GM23248 (cell line): ENCODE measurements around the gene ERBB4. TPM values are rescaled to one million over a fixed set of nuclear protein-coding genes. Genes with fewer than 3 reads are reported as not detected.

Source experiments
- DNase-seq: peaks from one replicate; pipeline ENCODE4 v3.0.0-alpha.2; 2015
- H2AFZ ChIP-seq: fragments of 200-600 bp; sonication (generic); 2 replicates; pipeline ENCODE4 v1.6.1; 2016; ENCODE audit warnings: antibody characterized with exemption
- H3F3A ChIP-seq: fragments of 200-600 bp; sonication (generic); 2 replicates; pipeline ENCODE4 v1.6.1; 2016; ENCODE audit warnings: mild to moderate bottlenecking, antibody characterized with exemption, mixed run types; ENCODE audit not compliant: insufficient read depth
- H3K27ac ChIP-seq: fragments of 200-600 bp; sonication (generic); 2 replicates; pipeline ENCODE4 v1.5.1; 2016; ENCODE audit warnings: mild to moderate bottlenecking
- H3K27me3 ChIP-seq: fragments of 200-600 bp; sonication (generic); replicated peaks from 2 replicates; pipeline ENCODE4 v1.6.1; 2016; ENCODE audit warnings: mild to moderate bottlenecking; ENCODE audit not compliant: insufficient read depth
- H3K36me3 ChIP-seq: fragments of 200-600 bp; sonication (generic); 2 replicates; pipeline ENCODE4 v1.6.1; 2016; ENCODE audit warnings: low read depth, mild to moderate bottlenecking
- H3K4me1 ChIP-seq: fragments of 200-600 bp; sonication (generic); 2 replicates; pipeline ENCODE4 v1.6.1; 2016; ENCODE audit warnings: mild to moderate bottlenecking; ENCODE audit not compliant: insufficient read depth
- H3K4me2 ChIP-seq: fragments of 200-600 bp; sonication (generic); one replicate; pipeline ENCODE4 v1.6.1; 2016; ENCODE audit warnings: mild to moderate bottlenecking; ENCODE audit not compliant: unreplicated experiment
- H3K4me3 ChIP-seq: fragments of 200-600 bp; sonication (generic); 2 replicates; pipeline ENCODE4 v1.5.1; 2016; ENCODE audit warnings: mild to moderate bottlenecking
- H3K79me2 ChIP-seq: fragments of 200-600 bp; sonication (generic); 2 replicates; pipeline ENCODE4 v1.6.1; 2016; ENCODE audit warnings: mild to moderate bottlenecking; ENCODE audit not compliant: insufficient read depth
- H3K9ac ChIP-seq: fragments of 200-600 bp; sonication (generic); 2 replicates; pipeline ENCODE4 v1.6.1; 2016; ENCODE audit warnings: mild to moderate bottlenecking
- H3K9me2 ChIP-seq: fragments of 200-600 bp; sonication (generic); 2 replicates; pipeline ENCODE4 v1.6.1; 2016; ENCODE audit warnings: mixed run types, mild to moderate bottlenecking, moderate library complexity; ENCODE audit not compliant: insufficient read depth
- H3K9me3 ChIP-seq: fragments of 200-600 bp; sonication (generic); one replicate; pipeline ENCODE4 v1.6.1; 2017; ENCODE audit warnings: low read depth
- H4K20me1 ChIP-seq: fragments of 200-600 bp; sonication (generic); 2 replicates; pipeline ENCODE4 v1.6.0; 2016; ENCODE audit not compliant: insufficient read depth
- EZH2 ChIP-seq: fragments of 200-600 bp; sonication (generic); IDR thresholded peaks from 2 replicates; pipeline ENCODE4 v1.6.1; 2018; ENCODE audit warnings: antibody characterized with exemption, mild to moderate bottlenecking; ENCODE audit not compliant: insufficient read depth, poor library complexity, severe bottlenecking
- EZH2phosphoT487 ChIP-seq: fragments of 200-600 bp; sonication (generic); IDR thresholded peaks from 2 replicates; pipeline ENCODE4 v1.6.1; 2018; ENCODE audit warnings: antibody characterized with exemption, moderate library complexity, mild to moderate bottlenecking, low read depth; ENCODE audit not compliant: insufficient read depth
- WGBS, 2 experiments: methylation state at CpG; one replicate each; pipeline ENCODE4 v1.1.6; 2015 to 2017; ENCODE audit warnings: low lambda C conversion rate in 2 of 2, low coverage in 1 of 2; ENCODE audit errors: missing lambda C conversion rate in 2 of 2; 5-methylcytosine and 5-hydroxymethylcytosine counted together
- in situ Hi-C: fragments of 300-500 bp; cut with MboI; formaldehyde crosslinking; loops from 2 replicates; pipeline ENCODE4 v1.15.0; 2020
- polyA plus RNA-seq: library from polyadenylated mRNA; unstranded; fragments of >200 nt; fragmentation: Nextera tagmentation; extraction: Ambion mirVana; gene quantifications from 2 replicates; pipeline ENCODE4 v1.2.1, GENCODE V29; 2016
- total RNA-seq: library from RNA; depleted of rRNA; stranded (reverse); fragments of >200 nt; shearing (Covaris generic); gene quantifications from 2 replicates; pipeline ENCODE4 v1.2.3, GENCODE V29; 2014

ERBB4 gene
- total and polyA plus RNA-seq, 2 experiments from 2014 or later, result not detected

DNA sequence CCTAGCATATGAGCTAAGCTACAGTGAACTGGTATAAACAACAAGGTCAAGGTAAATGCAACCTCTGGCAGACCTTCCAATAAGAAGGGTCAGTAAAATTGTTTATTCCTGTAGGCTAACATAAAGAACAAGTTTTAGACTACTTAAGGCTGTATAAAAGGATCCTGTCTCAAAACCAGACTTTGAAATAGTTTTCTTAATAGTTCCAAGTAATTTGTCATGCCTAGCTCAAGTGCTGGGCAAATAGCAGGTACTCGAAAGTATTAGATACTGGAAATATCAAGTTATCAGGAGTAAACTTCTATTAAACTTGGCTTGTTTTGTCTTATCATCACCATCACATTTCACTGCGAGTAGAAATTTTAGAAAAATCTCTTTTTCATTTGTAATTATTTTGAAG, 1087.0 kb downstream of the ERBB4 start:
- no peak overlapping the region for H3K9ac ChIP-seq
- H3F3A ChIP-seq, result no peaks in the 10 kb centered on the region
- no peaks in the 10 kb centered on the region for H3K79me2 ChIP-seq
- H3K27ac ChIP-seq, result no peak overlapping the region
- in situ Hi-C loops, result no loop called here
- no peaks in the 10 kb centered on the region for H4K20me1 ChIP-seq
- no peaks in the 10 kb centered on the region for H3K36me3 ChIP-seq
- no peak overlapping the region for H3K4me3 ChIP-seq
- H3K4me2 ChIP-seq, result no peak overlapping the region
- TF ChIP-seq EZH2phosphoT487, result no peak
- TF ChIP-seq EZH2, result no peak
- H3K9me3 ChIP-seq, result no peaks in the 10 kb centered on the region
- no peaks in the 10 kb centered on the region for H3K4me1 ChIP-seq
- 41 to 48% methylated on average over 2 of the region's 2 CpGs for WGBS, 2 experiments
- H3K27me3 ChIP-seq, result no peaks in the 10 kb centered on the region
- no peak for DNase-seq
- no peak overlapping the region for H2AFZ ChIP-seq
- no peaks in the 10 kb centered on the region for H3K9me2 ChIP-seq

DNA sequence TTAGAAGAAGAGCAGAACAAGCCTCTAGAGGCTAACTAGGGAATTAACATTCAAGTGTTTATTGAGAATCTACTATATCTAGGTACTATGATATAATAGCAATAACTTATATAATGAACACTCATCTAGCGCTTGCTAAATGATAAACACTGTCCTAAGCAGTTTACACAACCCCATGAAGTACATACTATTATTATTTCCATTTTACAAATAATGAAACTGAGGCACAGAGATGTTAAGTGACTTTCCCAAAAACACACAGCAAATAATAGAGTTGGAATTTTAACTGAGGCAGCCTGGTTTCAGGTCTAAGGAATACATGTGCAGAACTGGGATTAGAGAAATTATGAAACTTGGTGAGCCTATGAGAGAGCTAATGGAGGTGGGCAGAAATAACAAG, 1088.8 kb downstream of the ERBB4 start:
- in situ Hi-C loops, result no loop called here
- 46 to 49% methylated on average over 1 of the region's 1 CpG for WGBS, 2 experiments

DNA sequence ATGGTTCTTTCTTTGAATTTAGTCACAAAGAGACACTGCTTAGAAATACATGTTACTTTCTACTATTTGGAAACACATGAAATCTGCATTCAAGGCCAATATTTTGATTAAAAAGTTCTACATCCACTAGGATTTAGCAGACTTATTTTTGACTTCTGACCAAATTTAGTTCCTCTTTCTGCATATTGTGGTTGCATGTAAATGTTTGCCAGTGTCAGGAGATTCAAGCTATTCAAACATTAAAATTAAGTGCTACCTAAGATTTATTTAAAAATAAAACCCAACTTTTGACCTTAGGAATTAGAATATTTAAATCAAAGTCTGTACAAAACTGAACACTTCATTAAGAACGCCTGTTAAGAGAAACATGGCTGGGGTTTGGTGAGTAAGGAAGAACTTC, 1091.1 kb downstream of the ERBB4 start:
- no peak for DNase-seq
- H3K4me1 ChIP-seq, result no peaks in the 10 kb centered on the region
- H3K9me3 ChIP-seq, result no peaks in the 10 kb centered on the region
- H3K4me3 ChIP-seq, result no peak overlapping the region
- H3K9ac ChIP-seq, result no peak overlapping the region
- H3K9me2 ChIP-seq, result no peaks in the 10 kb centered on the region
- WGBS, 2 experiments, result 0 to 2% methylated on average over 1 of the region's 1 CpG
- no peak overlapping the region for H3K4me2 ChIP-seq
- H3K36me3 ChIP-seq, result no peaks in the 10 kb centered on the region
- no peaks in the 10 kb centered on the region for H3K79me2 ChIP-seq
- H2AFZ ChIP-seq, result no peak overlapping the region
- H3K27ac ChIP-seq, result no peak overlapping the region
- in situ Hi-C loops, result no loop called here
- H3K27me3 ChIP-seq, result no peaks in the 10 kb centered on the region
- TF ChIP-seq EZH2 (no peak), EZH2phosphoT487 (no peak)
- no peaks in the 10 kb centered on the region for H4K20me1 ChIP-seq
- no peaks in the 10 kb centered on the region for H3F3A ChIP-seq

More for the DNA sequence above, 1088.8 kb downstream of the ERBB4 start:
- no peak overlapping the region for H3K27ac ChIP-seq
- TF ChIP-seq EZH2 (no peak), EZH2phosphoT487 (no peak)
- no peaks in the 10 kb centered on the region for H3K4me1 ChIP-seq
- no peak overlapping the region for H3K4me3 ChIP-seq
- no peaks in the 10 kb centered on the region for H3K9me3 ChIP-seq
- H2AFZ ChIP-seq, result no peak overlapping the region
- H3K79me2 ChIP-seq, result no peaks in the 10 kb centered on the region
- no peak overlapping the region for H3K4me2 ChIP-seq
- no peaks in the 10 kb centered on the region for H3K36me3 ChIP-seq
- no peaks in the 10 kb centered on the region for H3K27me3 ChIP-seq
- H4K20me1 ChIP-seq, result no peaks in the 10 kb centered on the region
- H3K9ac ChIP-seq, result no peak overlapping the region
- DNase-seq, result no peak
- H3K9me2 ChIP-seq, result no peaks in the 10 kb centered on the region
- no peaks in the 10 kb centered on the region for H3F3A ChIP-seq

DNA sequence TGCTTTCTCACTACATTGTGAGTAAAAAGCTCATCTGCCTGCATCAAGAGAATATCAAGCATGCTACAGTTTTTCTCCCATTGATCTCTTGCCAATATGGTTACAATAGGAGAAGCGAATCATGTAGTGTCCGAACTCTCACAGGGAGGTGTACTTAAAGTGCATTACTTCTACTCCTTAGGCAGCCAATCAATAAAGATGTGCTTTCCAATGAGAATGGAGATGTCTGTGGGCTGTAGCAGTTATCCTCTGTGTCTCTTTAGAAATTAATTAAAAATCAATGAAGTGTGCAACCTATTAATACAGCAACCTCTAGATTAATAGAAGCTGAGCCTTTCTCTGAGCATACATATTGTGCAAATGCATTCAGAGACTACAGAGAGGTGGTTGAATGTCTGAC, 1098.5 kb downstream of the ERBB4 start:
- WGBS, 2 experiments, result 41 to 42% methylated on average over 2 of the region's 2 CpGs
- TF ChIP-seq EZH2 (no peak), EZH2phosphoT487 (no peak)

DNA sequence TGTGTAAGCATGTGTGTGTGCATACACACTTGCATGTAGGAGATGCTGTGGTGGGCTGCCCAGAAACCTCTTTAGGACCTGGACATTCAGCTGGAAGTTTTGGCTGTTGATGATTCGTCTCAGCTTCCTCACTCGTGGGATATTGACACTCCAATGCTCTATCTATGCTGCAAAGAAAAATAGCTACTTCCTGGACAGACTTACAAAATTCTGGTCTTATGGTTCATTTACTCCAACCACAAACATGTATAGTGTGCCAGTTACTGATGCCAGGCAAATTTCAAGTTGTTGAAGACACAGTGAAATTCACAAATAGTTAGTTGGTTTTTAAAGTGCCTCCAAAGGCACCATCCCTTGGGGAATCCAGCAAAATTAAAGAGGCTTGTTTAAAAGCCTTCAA, 1099.6 kb downstream of the ERBB4 start:
- in situ Hi-C loops, result no loop called here

More for the DNA sequence above, 1098.5 kb downstream of the ERBB4 start:
- in situ Hi-C loops, result no loop called here
- Histone ChIP-seq H3K4me1 (no peaks in the 10 kb centered on the region), H3K79me2 (no peaks in the 10 kb centered on the region), H3F3A (no peaks in the 10 kb centered on the region), H3K9me2 (no peaks in the 10 kb centered on the region), H2AFZ (no peak overlapping the region), H3K4me3 (no peak overlapping the region), H3K27ac (no peak overlapping the region), H4K20me1 (no peaks in the 10 kb centered on the region), H3K9ac (no peak overlapping the region), H3K27me3 (no peaks in the 10 kb centered on the region), H3K9me3 (no peaks in the 10 kb centered on the region), H3K4me2 (no peak overlapping the region), H3K36me3 (no peaks in the 10 kb centered on the region)
- no peak for DNase-seq

More for the DNA sequence above, 1099.6 kb downstream of the ERBB4 start:
- Histone ChIP-seq H3K36me3 (no peaks in the 10 kb centered on the region), H3K4me1 (no peaks in the 10 kb centered on the region), H3K79me2 (no peaks in the 10 kb centered on the region), H3K27me3 (no peaks in the 10 kb centered on the region), H3K9me3 (no peaks in the 10 kb centered on the region), H2AFZ (no peak overlapping the region), H3K9me2 (no peaks in the 10 kb centered on the region), H4K20me1 (no peaks in the 10 kb centered on the region), H3K27ac (no peak overlapping the region), H3F3A (no peaks in the 10 kb centered on the region), H3K4me3 (no peak overlapping the region), H3K9ac (no peak overlapping the region), H3K4me2 (no peak overlapping the region)
- 8 to 16% methylated on average over 2 of the region's 2 CpGs for WGBS, 2 experiments
- DNase-seq, result no peak
- no peak for TF ChIP-seq EZH2phosphoT487
- TF ChIP-seq EZH2, result no peak
